ENCODE measurements around the gene FIGN. TPM values are rescaled to one million over a fixed set of nuclear protein-coding genes. Genes with fewer than 3 reads are reported as not detected.

The FIGN gene
- total and polyA plus RNA-seq, 2 of the 13 experiments (the other 11 are each of a cell fraction or from before 2014, with no cell fraction given), result 6.6 to 6.7 TPM

GRCh38 chr2:163711699-163712098 lies 24.1 kb downstream of the FIGN start:
- intact Hi-C loops (cut with micrococcal nuclease; ENCODE audit: unreplicated experiment) (no loop called here), in situ Hi-C loops (cut with HindIII; ENCODE audit: extremely low pct_ligation_motif_present, low pct_unique_long_range_greater_than_20kb) (no loop called here)
- Histone ChIP-seq H3K4me3 (replicated peaks in 1 of 3; ENCODE audit: insufficient read depth in 1 of 3, low read depth in 2 of 3, low read length in 3 of 3) (no peak overlapping the region), H4K20me1 (ENCODE audit: insufficient read depth, low read length) (no peaks in the 10 kb centered on the region; the same call in 1 of the 2 replicates), H3K27ac (ENCODE audit: extremely low read length, insufficient read depth, low read length) (no peak overlapping the region), H3K36me3 (replicated peaks in 1 of 2; ENCODE audit: control insufficient read depth in 1 of 2, insufficient read depth in 2 of 2, low read length in 2 of 2) (peaks cover 0 to 1% of the 10 kb centered on the region in 2 experiments; a peak in 1 of 5 replicates), H3K9ac (ENCODE audit: insufficient read depth, low read depth, low read length) (no peak overlapping the region), H2AFZ (ENCODE audit: low read length) (no peak overlapping the region), H3K27me3 (ENCODE audit: control insufficient read depth in 1 of 2, insufficient read depth in 2 of 2, low read length in 2 of 2) (no peaks in the 10 kb centered on the region), H3K4me2 (ENCODE audit: low read depth, low read length) (no peak overlapping the region), H3K9me3 (ENCODE audit: low read length) (no peaks in the 10 kb centered on the region), H3K4me1 (ENCODE audit: insufficient read depth, low read length) (peaks cover 1% of the 10 kb centered on the region), H3K79me2 (ENCODE audit: insufficient read depth, low read length) (peaks cover 28% of the 10 kb centered on the region)
- ChIA-PET POLR2A (interaction anchor here (0.7 kb wide), 1 partner anchor 68 kb away, joined by 3 read pairs; no protein-coding TSS in a partner anchor), CTCF (ENCODE audit: low intra/inter-chr PET ratio, low total read pairs) (no interaction called here)
- WGBS (ENCODE audit: low lambda C conversion rate), result 97% methylated on average over 5 of the region's 5 CpGs
- no TSS peak for BruUV-seq (replicated peaks)
- TF ChIP-seq KLF16 (CRISPR knock-in tag; IDR thresholded peaks at IDR 0.05) (no peak), POLR2G (IDR thresholded peaks at IDR 0.05; ENCODE audit: low read depth, low read length) (no peak), PTBP1 (IDR thresholded peaks at IDR 0.05; ENCODE audit: low read depth, low read length, poor library complexity, severe bottlenecking) (no peak), RAD51 (IDR thresholded peaks at IDR 0.05; ENCODE audit: borderline replicate concordance) (no peak), CEBPB (IDR thresholded peaks at IDR 0.05; ENCODE audit: borderline replicate concordance, low read depth, low read length) (no peak), HOXD1 (CRISPR knock-in tag; IDR thresholded peaks at IDR 0.05) (no peak), IRF1 (CRISPR knock-in tag; IDR thresholded peaks at IDR 0.05; ENCODE audit: low read depth) (no peak)
- DNase-seq (ENCODE audit: low spot score) (no peak), FAIRE-seq (no peak), ATAC-seq (no peak)

GRCh38 chr2:163711258-163711657 lies 24.6 kb downstream of the FIGN start:
- TF ChIP-seq ZNF788 (CRISPR knock-in tag; IDR thresholded peaks at IDR 0.05; ENCODE audit: borderline replicate concordance), result no peak
- no peak for TF ChIP-seq ZNF644 (CRISPR knock-in tag; IDR thresholded peaks at IDR 0.05; ENCODE audit: low read depth)
- TF ChIP-seq NONO (IDR thresholded peaks at IDR 0.05), result no peak
- TF ChIP-seq NONO (CRISPR knock-in tag; conservative IDR thresholded peaks at IDR 0.05), result no peak
- TF ChIP-seq DPF2 (CRISPR knock-in tag; IDR thresholded peaks at IDR 0.05; ENCODE audit: borderline replicate concordance, low read depth), result no peak
- no peak for TF ChIP-seq ZBTB7B (CRISPR knock-in tag; IDR thresholded peaks at IDR 0.05)
- no peak for TF ChIP-seq SMAD9 (CRISPR knock-in tag; IDR thresholded peaks at IDR 0.05)
- TF ChIP-seq ZNF781 (CRISPR knock-in tag; IDR thresholded peaks at IDR 0.05; ENCODE audit: borderline replicate concordance, not compliant biosample characterization), result no peak
- no peak for TF ChIP-seq SMAD1 (CRISPR knock-in tag; IDR thresholded peaks at IDR 0.05; ENCODE audit: borderline replicate concordance, low read depth)
- TF ChIP-seq ZFP1 (CRISPR knock-in tag; IDR thresholded peaks at IDR 0.05), result no peak
- no peak for TF ChIP-seq MIER3 (CRISPR knock-in tag; IDR thresholded peaks at IDR 0.05; ENCODE audit: borderline replicate concordance)
- no peak for TF ChIP-seq ZNF354B (CRISPR knock-in tag; IDR thresholded peaks at IDR 0.05)
- no peak for TF ChIP-seq FOXA1 (IDR thresholded peaks at IDR 0.05)
- no peak for TF ChIP-seq FOXA1 (CRISPR knock-in tag; IDR thresholded peaks at IDR 0.05)
- TF ChIP-seq DNMT3B (CRISPR knock-in tag; conservative IDR thresholded peaks at IDR 0.05), result no peak
- no peak for TF ChIP-seq NFE2 (CRISPR knock-in tag; IDR thresholded peaks at IDR 0.05)
- H3K27ac ChIP-seq (ENCODE audit: extremely low read length, insufficient read depth, low read length), result no peak overlapping the region
- FAIRE-seq (no peak), DNase-seq (ENCODE audit: low spot score) (no peak), ATAC-seq (no peak)
- POLR2A ChIA-PET, result interaction anchor here (0.7 kb wide), 1 partner anchor 68 kb away, joined by 3 read pairs; no protein-coding TSS in a partner anchor
- no peaks in the 10 kb centered on the region for H3K4me1 ChIP-seq (ENCODE audit: insufficient read depth, low read length)
- no peak overlapping the region for H2AFZ ChIP-seq (ENCODE audit: low read length)
- intact Hi-C loops (cut with micrococcal nuclease; ENCODE audit: unreplicated experiment) (no loop called here), in situ Hi-C loops (cut with HindIII; ENCODE audit: extremely low pct_ligation_motif_present, low pct_unique_long_range_greater_than_20kb) (no loop called here)
- no peak overlapping the region for H3K4me2 ChIP-seq (ENCODE audit: low read depth, low read length)
- H4K20me1 ChIP-seq (ENCODE audit: insufficient read depth, low read length), result no peaks in the 10 kb centered on the region; the same call in 1 of the 2 replicates
- H3K9ac ChIP-seq (ENCODE audit: insufficient read depth, low read depth, low read length), result no peak overlapping the region
- peaks cover 0 to 1% of the 10 kb centered on the region in 2 experiments; a peak in 1 of 5 replicates for H3K36me3 ChIP-seq (replicated peaks in 1 of 2; ENCODE audit: control insufficient read depth in 1 of 2, insufficient read depth in 2 of 2, low read length in 2 of 2)
- no peaks in the 10 kb centered on the region for H3K27me3 ChIP-seq (ENCODE audit: control insufficient read depth in 1 of 2, insufficient read depth in 2 of 2, low read length in 2 of 2)
- H3K79me2 ChIP-seq (ENCODE audit: insufficient read depth, low read length), result peaks cover 28% of the 10 kb centered on the region
- no peaks in the 10 kb centered on the region for H3K9me3 ChIP-seq (ENCODE audit: low read length)
- BruUV-seq (replicated peaks), result no TSS peak
- CTCF ChIA-PET (ENCODE audit: low intra/inter-chr PET ratio, low total read pairs), result no interaction called here
- no peak overlapping the region for H3K4me3 ChIP-seq (replicated peaks in 1 of 3; ENCODE audit: insufficient read depth in 1 of 3, low read depth in 2 of 3, low read length in 3 of 3)
- WGBS (ENCODE audit: low lambda C conversion rate), result 94% methylated on average over 4 of the region's 4 CpGs

Data from HepG2 (cell line).